HCT116 (cell line): ENCODE data around the gene LRRK1. TPM values are rescaled to one million over a fixed set of nuclear protein-coding genes. Genes with fewer than 3 reads are reported as not detected.

Experiments
- ATAC-seq: fragments of 200-7000 bp; cut with Tn5 transposase; 2 replicates; pipeline ENCODE4 v1.9.1; 2020; ENCODE audit warnings: mild to moderate bottlenecking, moderate library complexity
- BruUV-seq: library from RNA; stranded (reverse); fragments of 400-500 nt; replicated peaks from 2 replicates; lab custom pipeline; 2021; lab: Mats Ljungman, UMichigan
- CTCF ChIA-PET: fragments of 300-600 bp; sonication (Branson Sonifier 250); formaldehyde crosslinking; loops from one replicate; lab custom pipeline; 2021; ENCODE audit warnings: antibody characterized with exemption; lab: Charles Lee
- POLR2A ChIA-PET: fragments of 300-600, 350-600 bp; sonication (Branson Sonifier 250); formaldehyde crosslinking; loops from one replicate; lab custom pipeline; 2021; ENCODE audit warnings: antibody characterized with exemption; lab: Charles Lee
- RAD21 ChIA-PET, 2 experiments: fragments of 300-600 bp; sonication (Branson Sonifier 250); formaldehyde crosslinking; loops; one replicate each; lab custom pipeline; 2023; ENCODE audit warnings: low total read pairs in 2 of 2; ENCODE audit not compliant: uncharacterized antibody in 2 of 2, unreplicated experiment in 2 of 2, low non-redundant PET in 1 of 2; lab: Charles Lee
- DNase-seq: peaks from one replicate; pipeline ENCODE4 v3.0.0-alpha.2; 2010; ENCODE audit warnings: low read depth, low spot score
- H2AFZ ChIP-seq: fragments of 200-600 bp; shearing (Covaris generic), sonication (generic); 2 replicates; pipeline ENCODE4 v1.6.1; 2017; ENCODE audit warnings: low read depth, mixed run types, mixed read lengths, antibody characterized with exemption, low read length; ENCODE audit not compliant: poor library complexity, severe bottlenecking
- H3K27ac ChIP-seq: 2 replicates; pipeline ENCODE4 v1.5.1; 2012; ENCODE audit warnings: low read depth, low read length
- H3K27me3 ChIP-seq: fragments of 200-600 bp; sonication (generic); 2 replicates; pipeline ENCODE4 v1.6.1; 2016; ENCODE audit warnings: mixed run types, low read length, mixed read lengths; ENCODE audit not compliant: insufficient read depth
- H3K36me3 ChIP-seq, 2 experiments: fragments of 200-500 bp in 1 of 2; fragments of 200-600 bp in 1 of 2; sonication (Bioruptor generic) in 1 of 2; sonication (generic) in 1 of 2; 2 replicates each; pipeline versions ENCODE4 v1.5.1 to v1.6.1; 2014 to 2016; ENCODE audit warnings: low read length in 2 of 2, inconsistent platforms in 1 of 2, mixed read lengths in 1 of 2, mixed run types in 1 of 2; ENCODE audit not compliant: insufficient read depth in 2 of 2, control insufficient read depth in 1 of 2
- H3K4me1 ChIP-seq, 2 experiments: fragments of 200-600 bp in 1 of 2; sonication (generic) in 1 of 2; 2 replicates each; pipeline versions ENCODE4 v1.5.1 to v1.6.1; 2012 to 2017; ENCODE audit warnings: low read length in 2 of 2, inconsistent platforms in 1 of 2, mild to moderate bottlenecking in 1 of 2, mixed read lengths in 1 of 2, mixed run types in 1 of 2, moderate library complexity in 1 of 2; ENCODE audit not compliant: insufficient read depth in 2 of 2, control insufficient read depth in 1 of 2
- H3K4me2 ChIP-seq: fragments of 200-600 bp; sonication (generic); 2 replicates; pipeline ENCODE4 v1.6.1; 2017; ENCODE audit warnings: mixed run types, low read length, mixed read lengths
- H3K4me3 ChIP-seq, 2 experiments: fragments of 200-600 bp in 1 of 2; sonication (generic) in 1 of 2; replicated peaks in 1 of 2; 2 replicates each; pipeline ENCODE4 v1.5.1; 2011 to 2016; ENCODE audit warnings: low read length in 2 of 2, control low read depth in 1 of 2, low read depth in 1 of 2, mild to moderate bottlenecking in 1 of 2, mixed read lengths in 1 of 2, mixed run types in 1 of 2
- H3K79me2 ChIP-seq: fragments of 200-600 bp; sonication (generic); 2 replicates; pipeline ENCODE4 v1.6.1; 2017; ENCODE audit warnings: mild to moderate bottlenecking, mixed run types, low read length, moderate library complexity, mixed read lengths; ENCODE audit not compliant: insufficient read depth
- H3K9ac ChIP-seq: fragments of 200-600 bp; sonication (generic); 2 replicates; pipeline ENCODE4 v1.6.1; 2016; ENCODE audit warnings: low read length, mixed read lengths
- H3K9me2 ChIP-seq: fragments of 200-600 bp; sonication (generic), shearing (Covaris generic); 2 replicates; pipeline ENCODE4 v1.6.1; 2017; ENCODE audit warnings: mixed run types, mild to moderate bottlenecking, moderate library complexity; ENCODE audit not compliant: insufficient read depth
- H3K9me3 ChIP-seq, 2 experiments: fragments of 200-500 bp in 1 of 2; fragments of 200-600 bp in 1 of 2; sonication (Bioruptor generic) in 1 of 2; sonication (generic) in 1 of 2; 2 replicates each; pipeline ENCODE4 v1.6.1; 2014 to 2017; ENCODE audit warnings: low read length in 2 of 2, mixed read lengths in 2 of 2, inconsistent platforms in 1 of 2, low read depth in 1 of 2, mild to moderate bottlenecking in 1 of 2, mixed run types in 1 of 2, moderate library complexity in 1 of 2; ENCODE audit not compliant: control insufficient read depth in 1 of 2, insufficient read depth in 1 of 2
- H4K20me1 ChIP-seq: fragments of 200-600 bp; sonication (generic), shearing (Covaris generic); 2 replicates; pipeline ENCODE4 v1.6.1; 2017; ENCODE audit warnings: mixed run types, mild to moderate bottlenecking, moderate library complexity; ENCODE audit not compliant: insufficient read depth
- CBX3 ChIP-seq: IDR thresholded peaks from 2 replicates; pipeline ENCODE4 v1.6.1; 2012; ENCODE audit warnings: low read depth
- CEBPB ChIP-seq: IDR thresholded peaks from 2 replicates; pipeline ENCODE4 v1.6.1; 2012; ENCODE audit warnings: low read depth
- ELF1 ChIP-seq: IDR thresholded peaks from 2 replicates; pipeline ENCODE4 v1.6.1; 2012; ENCODE audit warnings: low read depth, borderline replicate concordance
- EZH2 ChIP-seq: fragments of 200-600 bp; sonication (generic); IDR thresholded peaks from 2 replicates; pipeline ENCODE4 v1.6.1; 2017; ENCODE audit warnings: antibody characterized with exemption, mixed run types
- EZH2phosphoT487 ChIP-seq: fragments of 200-600 bp; IDR thresholded peaks from 2 replicates; pipeline ENCODE4 v1.6.1; 2018; ENCODE audit warnings: antibody characterized with exemption, borderline replicate concordance
- FOSL1 ChIP-seq: IDR thresholded peaks from 2 replicates; pipeline ENCODE4 v1.6.1; 2012; ENCODE audit warnings: low read depth
- JUND ChIP-seq: IDR thresholded peaks from 2 replicates; pipeline ENCODE4 v1.6.1; 2012
- POLR2A ChIP-seq: IDR thresholded peaks from 2 replicates; pipeline ENCODE4 v1.7.0; 2011; ENCODE audit warnings: borderline replicate concordance; ENCODE audit not compliant: insufficient read depth, insufficient read length; ENCODE audit errors: extremely low read depth
- RAD21 ChIP-seq: IDR thresholded peaks from 2 replicates; pipeline ENCODE4 v1.6.1; 2012; ENCODE audit warnings: low read depth, mild to moderate bottlenecking
- SIN3A ChIP-seq: IDR thresholded peaks from 2 replicates; pipeline ENCODE4 v1.6.1; 2012; ENCODE audit warnings: low read depth
- SP1 ChIP-seq: IDR thresholded peaks from 2 replicates; pipeline ENCODE4 v1.6.1; 2012; ENCODE audit warnings: low read depth
- SRF ChIP-seq: IDR thresholded peaks from 2 replicates; pipeline ENCODE4 v1.6.1; 2012; ENCODE audit warnings: low read depth
- TCF7L2 ChIP-seq: IDR thresholded peaks from 2 replicates; pipeline ENCODE4 v1.7.0; 2011; ENCODE audit warnings: borderline replicate concordance, inconsistent platforms; ENCODE audit not compliant: insufficient read depth, insufficient read length; ENCODE audit errors: extremely low read depth
- YY1 ChIP-seq: IDR thresholded peaks from 2 replicates; pipeline ENCODE4 v1.6.1; 2011; ENCODE audit warnings: low read length, low read depth, moderate library complexity, mild to moderate bottlenecking; ENCODE audit not compliant: insufficient replicate concordance; ENCODE audit errors: extremely low read depth
- ZFX ChIP-seq: fragments of 450-650 bp; IDR thresholded peaks from 2 replicates; pipeline ENCODE4 v1.6.1; 2017
- ZNF274 ChIP-seq: fragments of 200-500 bp; sonication (Bioruptor generic); IDR thresholded peaks from 2 replicates; pipeline ENCODE4 v1.6.1; 2014; ENCODE audit warnings: mild to moderate bottlenecking, low read depth, low read length, inconsistent platforms
- intact Hi-C: fragments of 100-400 bp; cut with micrococcal nuclease; formaldehyde crosslinking; loops from 2 replicates; pipeline ENCODE4 v1.10.0; 2022
- total RNA-seq: library from RNA; stranded (reverse); gene quantifications from one replicate; pipeline ENCODE4 v1.2.1, GENCODE V29; 2021; ENCODE audit not compliant: unreplicated experiment
- TF ChIP-seq, protein P1 (sequence below): IDR thresholded peaks from 2 replicates; pipeline ENCODE4 v1.6.1; 2012
- TF ChIP-seq, protein P2 (sequence below): IDR thresholded peaks from 2 replicates; pipeline ENCODE4 v1.6.1; 2012
- TF ChIP-seq, protein P3 (sequence below), 3 experiments: fragments of 200-600 bp in 1 of 3; sonication (generic) in 1 of 3; IDR thresholded peaks in 2 of 3; conservative IDR thresholded peaks in 1 of 3; 2 replicates each; pipeline ENCODE4 v1.5.1; 2012 to 2017; ENCODE audit warnings: low read depth in 2 of 3, low read length in 2 of 3, antibody characterized with exemption in 1 of 3, borderline replicate concordance in 1 of 3, control low read depth in 1 of 3, mild to moderate bottlenecking in 1 of 3, mixed read lengths in 1 of 3, mixed run types in 1 of 3, moderate library complexity in 1 of 3; ENCODE audit not compliant: insufficient read depth in 1 of 3
- TF ChIP-seq, protein P4 (sequence below): IDR thresholded peaks from 2 replicates; pipeline ENCODE4 v1.6.1; 2011; ENCODE audit warnings: mild to moderate bottlenecking, low read length, moderate library complexity; ENCODE audit not compliant: insufficient replicate concordance; ENCODE audit errors: extremely low read depth

LRRK1 gene
- total RNA-seq, 1 experiment from 2014 or later, result 21.6 TPM

DNA sequence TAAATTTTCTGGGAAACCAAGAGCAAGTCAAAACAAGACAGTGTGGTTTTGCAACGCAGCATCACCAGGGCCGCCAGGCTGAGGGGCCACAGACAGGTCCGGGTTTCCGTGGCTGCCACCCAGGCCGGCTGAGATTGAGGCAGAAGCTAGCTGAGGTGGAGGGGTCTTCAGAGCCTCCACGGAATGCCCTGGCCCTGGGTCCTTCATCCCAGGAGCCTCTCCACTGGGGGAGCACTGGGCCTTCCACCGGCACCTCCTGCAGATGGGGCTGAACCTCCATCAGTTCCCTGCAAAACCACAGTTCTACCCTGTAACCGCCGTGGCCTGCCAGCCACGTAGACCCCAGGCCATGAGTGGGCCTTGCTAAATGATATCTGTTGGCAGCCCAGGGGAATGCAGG lies 180.0 kb downstream of the LRRK1 start (continued):
- no peak for TF ChIP-seq ELF1
- TF ChIP-seq SP1, result no peak
- TF ChIP-seq, protein P1, sequence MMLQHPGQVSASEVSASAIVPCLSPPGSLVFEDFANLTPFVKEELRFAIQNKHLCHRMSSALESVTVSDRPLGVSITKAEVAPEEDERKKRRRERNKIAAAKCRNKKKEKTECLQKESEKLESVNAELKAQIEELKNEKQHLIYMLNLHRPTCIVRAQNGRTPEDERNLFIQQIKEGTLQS, result no peak
- no peak for TF ChIP-seq SRF
- no peak for TF ChIP-seq CEBPB
- TF ChIP-seq RAD21, result no peak
- TF ChIP-seq, protein P2, sequence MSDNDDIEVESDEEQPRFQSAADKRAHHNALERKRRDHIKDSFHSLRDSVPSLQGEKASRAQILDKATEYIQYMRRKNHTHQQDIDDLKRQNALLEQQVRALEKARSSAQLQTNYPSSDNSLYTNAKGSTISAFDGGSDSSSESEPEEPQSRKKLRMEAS, result no peak

DNA sequence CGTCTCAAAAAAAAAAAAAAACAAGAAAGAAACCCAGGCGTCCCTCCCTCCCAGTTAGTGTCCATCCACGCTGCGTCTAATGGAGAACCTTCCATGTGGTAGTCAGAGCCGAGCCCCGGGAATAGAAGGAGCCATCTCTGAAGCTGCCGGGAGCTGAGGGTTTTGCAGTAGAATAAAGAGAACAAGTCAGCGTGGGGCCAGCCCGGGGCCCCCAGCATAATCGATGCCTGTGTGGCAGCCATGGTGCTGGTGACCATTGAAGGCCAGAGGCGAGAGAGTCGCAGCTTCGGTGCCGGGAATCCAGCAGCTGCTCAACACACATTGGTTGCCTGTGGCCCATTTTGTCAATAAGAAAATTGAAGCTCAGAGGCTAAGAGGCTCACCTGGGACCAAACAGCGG lies 181.0 kb downstream of the LRRK1 start:
- Histone ChIP-seq H3K36me3 (no peaks in the 10 kb centered on the region), H3K9me2 (no peaks in the 10 kb centered on the region), H3K4me2 (no peak overlapping the region), H3K9me3 (no peaks in the 10 kb centered on the region), H3K27me3 (no peaks in the 10 kb centered on the region), H3K79me2 (no peaks in the 10 kb centered on the region), H3K4me1 (peaks cover 2 to 7% of the 10 kb centered on the region in 2 experiments), H3K9ac (no peak overlapping the region), H4K20me1 (no peaks in the 10 kb centered on the region), H2AFZ (no peak overlapping the region), H3K4me3 (no peak overlapping the region), H3K27ac (no peak overlapping the region)
- ChIA-PET POLR2A (no interaction called here), RAD21 (no interaction called here), CTCF (no interaction called here)
- no peak for ATAC-seq
- intact Hi-C loops, result no loop called here
- DNase-seq, result no peak
- TF ChIP-seq SP1, result no peak
- TF ChIP-seq EZH2phosphoT487, result no peak
- TF ChIP-seq FOSL1, result no peak
- no peak for TF ChIP-seq ZFX
- no peak for TF ChIP-seq SRF
- no peak for TF ChIP-seq YY1
- TF ChIP-seq, protein P3, sequence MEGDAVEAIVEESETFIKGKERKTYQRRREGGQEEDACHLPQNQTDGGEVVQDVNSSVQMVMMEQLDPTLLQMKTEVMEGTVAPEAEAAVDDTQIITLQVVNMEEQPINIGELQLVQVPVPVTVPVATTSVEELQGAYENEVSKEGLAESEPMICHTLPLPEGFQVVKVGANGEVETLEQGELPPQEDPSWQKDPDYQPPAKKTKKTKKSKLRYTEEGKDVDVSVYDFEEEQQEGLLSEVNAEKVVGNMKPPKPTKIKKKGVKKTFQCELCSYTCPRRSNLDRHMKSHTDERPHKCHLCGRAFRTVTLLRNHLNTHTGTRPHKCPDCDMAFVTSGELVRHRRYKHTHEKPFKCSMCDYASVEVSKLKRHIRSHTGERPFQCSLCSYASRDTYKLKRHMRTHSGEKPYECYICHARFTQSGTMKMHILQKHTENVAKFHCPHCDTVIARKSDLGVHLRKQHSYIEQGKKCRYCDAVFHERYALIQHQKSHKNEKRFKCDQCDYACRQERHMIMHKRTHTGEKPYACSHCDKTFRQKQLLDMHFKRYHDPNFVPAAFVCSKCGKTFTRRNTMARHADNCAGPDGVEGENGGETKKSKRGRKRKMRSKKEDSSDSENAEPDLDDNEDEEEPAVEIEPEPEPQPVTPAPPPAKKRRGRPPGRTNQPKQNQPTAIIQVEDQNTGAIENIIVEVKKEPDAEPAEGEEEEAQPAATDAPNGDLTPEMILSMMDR (IDR thresholded peaks at IDR 0.05 in 2 of 3, conservative IDR thresholded peaks at IDR 0.05 in 1 of 3; ENCODE audit: borderline replicate concordance in 1 of 3, insufficient read depth in 1 of 3, low read depth in 2 of 3, low read length in 2 of 3), result no peak
- TF ChIP-seq, protein P4, sequence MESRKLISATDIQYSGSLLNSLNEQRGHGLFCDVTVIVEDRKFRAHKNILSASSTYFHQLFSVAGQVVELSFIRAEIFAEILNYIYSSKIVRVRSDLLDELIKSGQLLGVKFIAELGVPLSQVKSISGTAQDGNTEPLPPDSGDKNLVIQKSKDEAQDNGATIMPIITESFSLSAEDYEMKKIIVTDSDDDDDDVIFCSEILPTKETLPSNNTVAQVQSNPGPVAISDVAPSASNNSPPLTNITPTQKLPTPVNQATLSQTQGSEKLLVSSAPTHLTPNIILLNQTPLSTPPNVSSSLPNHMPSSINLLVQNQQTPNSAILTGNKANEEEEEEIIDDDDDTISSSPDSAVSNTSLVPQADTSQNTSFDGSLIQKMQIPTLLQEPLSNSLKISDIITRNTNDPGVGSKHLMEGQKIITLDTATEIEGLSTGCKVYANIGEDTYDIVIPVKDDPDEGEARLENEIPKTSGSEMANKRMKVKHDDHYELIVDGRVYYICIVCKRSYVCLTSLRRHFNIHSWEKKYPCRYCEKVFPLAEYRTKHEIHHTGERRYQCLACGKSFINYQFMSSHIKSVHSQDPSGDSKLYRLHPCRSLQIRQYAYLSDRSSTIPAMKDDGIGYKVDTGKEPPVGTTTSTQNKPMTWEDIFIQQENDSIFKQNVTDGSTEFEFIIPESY, result no peak
- no peak for TF ChIP-seq CEBPB
- TF ChIP-seq, protein P2, result no peak
- TF ChIP-seq, protein P1, result no peak
- no peak for TF ChIP-seq EZH2
- TF ChIP-seq POLR2A, result no peak
- no peak for TF ChIP-seq TCF7L2
- no peak for TF ChIP-seq ZNF274
- TF ChIP-seq CBX3, result no peak
- TF ChIP-seq SIN3A, result no peak
- TF ChIP-seq JUND, result no peak
- TF ChIP-seq RAD21, result no peak
- no TSS peak for BruUV-seq
